ENCODE data around the gene OAS2. TPM values are rescaled to one million over a fixed set of nuclear protein-coding genes. Genes with fewer than 3 reads are reported as not detected.

OAS2 gene
- total RNA-seq, 1 donor from 2014 or later: not detected

DNA sequence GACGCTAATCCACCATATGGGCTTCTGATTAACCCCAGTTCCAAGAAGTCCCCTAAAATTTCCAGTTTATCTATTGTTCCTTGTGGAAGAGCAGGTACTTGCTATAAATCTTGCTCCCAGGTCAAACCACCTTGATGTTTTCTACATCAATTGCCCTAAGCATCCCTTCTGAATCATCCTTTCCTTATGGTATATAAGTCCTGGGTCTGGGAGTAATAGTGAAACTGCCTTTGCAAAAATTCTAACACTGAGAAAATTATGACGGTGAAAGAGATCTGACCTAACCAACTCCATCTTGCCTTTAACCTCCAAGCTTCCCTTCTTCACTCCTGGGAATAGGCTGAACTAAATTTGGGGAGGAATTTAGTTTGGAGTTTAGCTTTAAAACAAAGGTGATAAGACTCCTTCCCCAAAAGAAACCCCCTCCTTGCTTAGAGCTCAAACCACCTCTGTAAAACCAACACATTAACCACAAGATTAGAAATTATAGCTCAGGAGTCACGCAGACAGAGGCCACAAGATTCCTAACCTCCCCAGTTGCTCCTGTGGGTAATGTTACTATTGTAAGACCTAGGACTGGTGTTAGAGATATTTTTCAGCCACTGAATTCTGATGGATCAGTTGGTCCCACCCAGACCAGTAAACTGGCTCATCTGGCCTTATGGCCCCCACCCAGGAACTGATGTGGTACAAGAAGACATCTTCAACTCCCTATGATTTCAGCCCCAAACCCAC is 44.4 kb downstream of the OAS2 start:
- no peak overlapping the region for H3K4me3 Mint-ChIP-seq
- peaks cover 50% of the 10 kb centered on the region for H3K27me3 Mint-ChIP-seq (ENCODE audit: low read depth)
- no peak for DNase-seq (ENCODE audit: low read depth, low spot score)
- TF ChIP-seq, protein P1, sequence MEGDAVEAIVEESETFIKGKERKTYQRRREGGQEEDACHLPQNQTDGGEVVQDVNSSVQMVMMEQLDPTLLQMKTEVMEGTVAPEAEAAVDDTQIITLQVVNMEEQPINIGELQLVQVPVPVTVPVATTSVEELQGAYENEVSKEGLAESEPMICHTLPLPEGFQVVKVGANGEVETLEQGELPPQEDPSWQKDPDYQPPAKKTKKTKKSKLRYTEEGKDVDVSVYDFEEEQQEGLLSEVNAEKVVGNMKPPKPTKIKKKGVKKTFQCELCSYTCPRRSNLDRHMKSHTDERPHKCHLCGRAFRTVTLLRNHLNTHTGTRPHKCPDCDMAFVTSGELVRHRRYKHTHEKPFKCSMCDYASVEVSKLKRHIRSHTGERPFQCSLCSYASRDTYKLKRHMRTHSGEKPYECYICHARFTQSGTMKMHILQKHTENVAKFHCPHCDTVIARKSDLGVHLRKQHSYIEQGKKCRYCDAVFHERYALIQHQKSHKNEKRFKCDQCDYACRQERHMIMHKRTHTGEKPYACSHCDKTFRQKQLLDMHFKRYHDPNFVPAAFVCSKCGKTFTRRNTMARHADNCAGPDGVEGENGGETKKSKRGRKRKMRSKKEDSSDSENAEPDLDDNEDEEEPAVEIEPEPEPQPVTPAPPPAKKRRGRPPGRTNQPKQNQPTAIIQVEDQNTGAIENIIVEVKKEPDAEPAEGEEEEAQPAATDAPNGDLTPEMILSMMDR (conservative IDR thresholded peaks at IDR 0.05): no peak
- no peaks in the 10 kb centered on the region for H3K36me3 Mint-ChIP-seq (ENCODE audit: low read depth)
- H3K27ac Mint-ChIP-seq (ENCODE audit: unreplicated experiment): no peak overlapping the region
- peaks cover 7% of the 10 kb centered on the region for H3K9me3 Mint-ChIP-seq
- no peaks in the 10 kb centered on the region for H3K4me1 Mint-ChIP-seq

DNA sequence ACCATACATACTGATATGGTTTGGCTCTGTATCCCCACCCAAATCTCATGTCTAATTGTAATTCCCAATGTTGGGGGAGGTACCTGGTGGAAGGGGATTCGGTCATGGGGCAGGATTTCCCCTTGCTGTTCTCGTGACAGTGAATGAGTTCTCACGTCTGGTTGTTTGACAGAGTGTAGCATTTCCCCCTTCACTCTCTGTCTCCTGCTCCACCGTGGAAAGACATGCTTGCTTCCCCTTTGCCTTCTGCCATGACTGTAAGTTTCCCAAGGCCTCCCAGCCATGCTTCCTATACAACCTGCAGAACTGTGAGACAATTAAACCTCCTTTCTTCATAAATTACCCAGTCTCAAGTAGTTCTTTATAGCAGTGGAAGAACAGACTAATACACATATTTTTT is 49.4 kb downstream of the OAS2 start:
- H3K9me3 Mint-ChIP-seq: peaks cover 10% of the 10 kb centered on the region
- H3K27ac Mint-ChIP-seq (ENCODE audit: unreplicated experiment): no peak overlapping the region
- peaks cover 38% of the 10 kb centered on the region for H3K27me3 Mint-ChIP-seq (ENCODE audit: low read depth)
- peaks cover 5% of the 10 kb centered on the region for H3K4me1 Mint-ChIP-seq
- no peak for DNase-seq (ENCODE audit: low read depth, low spot score)
- H3K36me3 Mint-ChIP-seq (ENCODE audit: low read depth): no peaks in the 10 kb centered on the region
- H3K4me3 Mint-ChIP-seq: no peak overlapping the region
- TF ChIP-seq, protein P1 (conservative IDR thresholded peaks at IDR 0.05): no peak

DNA sequence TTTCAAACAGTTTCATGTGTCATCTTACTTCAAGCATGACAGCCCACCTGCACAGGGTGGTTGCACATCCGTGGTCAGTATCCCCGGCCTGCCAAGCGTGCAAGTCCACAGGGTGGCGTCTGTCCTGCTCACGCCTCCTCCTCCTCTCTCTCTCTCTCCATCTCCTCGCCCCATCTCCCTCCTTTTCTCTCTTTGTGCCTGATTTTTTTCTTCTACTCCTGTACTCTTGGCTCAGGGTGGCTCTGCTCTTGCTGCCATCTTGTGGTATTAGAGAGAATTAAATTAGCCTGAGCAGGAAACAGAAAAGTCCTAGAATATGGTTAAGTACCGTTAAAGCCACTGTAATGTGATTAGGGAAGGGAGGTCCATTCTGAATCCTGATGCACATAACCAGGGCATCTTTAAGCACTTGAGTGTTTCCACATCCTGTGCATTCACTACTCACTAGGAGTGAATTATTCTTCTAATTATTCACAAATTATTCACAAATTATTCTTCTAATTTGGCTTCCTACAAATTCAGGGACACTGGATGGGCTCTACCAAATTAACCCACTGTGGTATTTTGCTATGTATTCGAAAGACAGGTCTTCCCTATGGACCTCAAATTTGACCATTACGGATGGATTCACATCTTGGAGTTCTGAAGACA is 52.7 kb downstream of the OAS2 start:
- Mint-ChIP-seq H3K4me1 (peaks cover 5% of the 10 kb centered on the region), H3K27me3 (ENCODE audit: low read depth) (peaks cover 25% of the 10 kb centered on the region), H3K27ac (ENCODE audit: unreplicated experiment) (no peak overlapping the region), H3K9me3 (peaks cover 10% of the 10 kb centered on the region), H3K4me3 (no peak overlapping the region), H3K36me3 (ENCODE audit: low read depth) (no peaks in the 10 kb centered on the region)
- TF ChIP-seq, protein P1 (conservative IDR thresholded peaks at IDR 0.05): peak; percentile 79
- peak; percentile 23 for DNase-seq (ENCODE audit: low read depth, low spot score)

DNA sequence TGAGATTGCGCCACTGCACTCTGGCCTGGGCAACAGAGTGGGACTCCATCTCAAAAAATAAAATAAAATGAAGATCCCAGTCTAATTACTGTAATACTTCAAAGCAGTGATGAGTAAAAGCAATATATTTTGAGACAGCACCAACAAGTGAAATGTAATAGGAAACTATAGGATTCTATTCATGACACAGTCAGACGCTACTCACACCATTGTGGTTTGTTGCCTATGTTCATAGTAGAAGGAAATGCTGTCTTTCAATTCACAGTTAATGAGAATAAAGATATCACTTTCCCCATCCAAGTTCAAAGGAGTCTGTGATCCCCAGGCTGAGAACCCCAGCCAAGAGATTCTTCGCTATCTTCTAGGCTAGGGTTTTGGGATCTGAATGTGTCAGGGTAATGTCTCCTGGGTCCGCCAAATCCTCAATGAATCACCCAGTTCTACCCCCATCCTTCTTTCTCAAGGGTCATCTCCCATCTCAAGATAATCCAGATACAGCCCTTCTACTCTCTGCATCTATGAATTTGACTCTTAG is 61.7 kb downstream of the OAS2 start:
- DNase-seq (ENCODE audit: low read depth, low spot score): no peak
- TF ChIP-seq, protein P1 (conservative IDR thresholded peaks at IDR 0.05): no peak
- Mint-ChIP-seq H3K4me1 (no peaks in the 10 kb centered on the region), H3K27me3 (ENCODE audit: low read depth) (peaks cover 27% of the 10 kb centered on the region), H3K9me3 (no peaks in the 10 kb centered on the region), H3K27ac (ENCODE audit: unreplicated experiment) (no peak overlapping the region), H3K4me3 (no peak overlapping the region), H3K36me3 (ENCODE audit: low read depth) (no peaks in the 10 kb centered on the region)

DNA sequence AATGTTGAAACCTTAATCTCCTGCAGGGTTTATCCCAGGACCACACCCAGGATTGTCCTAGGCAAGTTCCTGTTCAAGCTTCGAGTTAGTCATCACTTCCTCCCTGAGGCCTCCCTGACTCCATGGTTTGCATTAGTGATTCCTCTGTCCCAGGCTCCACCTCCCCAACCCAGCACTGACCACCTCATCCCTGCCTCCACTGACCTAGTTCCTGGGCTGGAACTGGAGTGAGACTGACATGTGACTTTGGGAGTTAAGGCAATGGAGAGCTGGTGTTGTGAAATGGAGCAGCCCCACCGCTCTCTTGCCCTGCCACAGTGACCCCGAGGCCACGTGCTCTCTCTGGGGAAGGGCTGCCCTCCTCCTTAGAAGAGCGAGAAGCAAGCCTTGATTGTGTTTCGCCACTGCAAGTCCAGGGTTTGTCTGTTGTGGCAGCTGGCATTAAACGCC is 62.4 kb downstream of the OAS2 start:
- no peak overlapping the region for H3K27ac Mint-ChIP-seq (ENCODE audit: unreplicated experiment)
- H3K4me3 Mint-ChIP-seq: no peak overlapping the region
- peaks cover 35% of the 10 kb centered on the region for H3K27me3 Mint-ChIP-seq (ENCODE audit: low read depth)
- DNase-seq (ENCODE audit: low read depth, low spot score): no peak
- no peaks in the 10 kb centered on the region for H3K9me3 Mint-ChIP-seq
- H3K4me1 Mint-ChIP-seq: no peaks in the 10 kb centered on the region
- H3K36me3 Mint-ChIP-seq (ENCODE audit: low read depth): no peaks in the 10 kb centered on the region
- TF ChIP-seq, protein P1 (conservative IDR thresholded peaks at IDR 0.05): no peak

Measured in neural crest cell (in vitro differentiated cells).